ENCODE data around the gene E2F6. TPM values are rescaled to one million over a fixed set of nuclear protein-coding genes. Genes with fewer than 3 reads are reported as not detected.

Gene E2F6
- total and polyA plus RNA-seq, 9 donors, result 15.0 to 23.2 (median 18.5) TPM

- Histone ChIP-seq H3K4me1 (ENCODE audit: control insufficient read depth, insufficient read depth, low read length) (no peaks in the 10 kb centered on the region), H3K27ac (ENCODE audit: low read length) (no peak overlapping the region), H3K27me3 (ENCODE audit: control insufficient read depth, insufficient read depth, low read length) (no peaks in the 10 kb centered on the region), H3K4me3 (ENCODE audit: low read length) (no peak overlapping the region), H3K9me3 (replicated peaks; ENCODE audit: control insufficient read depth, low read depth, low read length) (no peaks in the 10 kb centered on the region), H3K36me3 (ENCODE audit: control insufficient read depth, insufficient read depth, low read length) (peaks cover 9% of the 10 kb centered on the region)
- DNase-seq, result no peak
- WGBS (ENCODE audit: insufficient coverage), result 100% methylated on average over 1 of the region's 5 CpGs
These were observed 32.1 kb downstream of the E2F6 start for GRCh38 chr2:11433822-11434221.

GRCh38 chr2:11430729-11431128, 35.2 kb downstream of the E2F6 start:
- DNase-seq, result no peak
- Histone ChIP-seq H3K4me1 (ENCODE audit: control insufficient read depth, insufficient read depth, low read length) (no peaks in the 10 kb centered on the region), H3K4me3 (ENCODE audit: low read length) (no peak overlapping the region), H3K36me3 (ENCODE audit: control insufficient read depth, insufficient read depth, low read length) (no peaks in the 10 kb centered on the region), H3K9me3 (replicated peaks; ENCODE audit: control insufficient read depth, low read depth, low read length) (no peaks in the 10 kb centered on the region), H3K27me3 (ENCODE audit: control insufficient read depth, insufficient read depth, low read length) (no peaks in the 10 kb centered on the region), H3K27ac (ENCODE audit: low read length) (no peak overlapping the region)
- 88% methylated on average over 4 of the region's 5 CpGs for WGBS (ENCODE audit: insufficient coverage)

GRCh38 chr2:11427224-11427623, 38.7 kb downstream of the E2F6 start:
- H3K36me3 ChIP-seq (ENCODE audit: control insufficient read depth, insufficient read depth, low read length), result no peaks in the 10 kb centered on the region
- H3K4me1 ChIP-seq (ENCODE audit: control insufficient read depth, insufficient read depth, low read length), result no peaks in the 10 kb centered on the region
- DNase-seq, result no peak
- no peak overlapping the region for H3K4me3 ChIP-seq (ENCODE audit: low read length)
- no peaks in the 10 kb centered on the region for H3K27me3 ChIP-seq (ENCODE audit: control insufficient read depth, insufficient read depth, low read length)
- no peaks in the 10 kb centered on the region for H3K9me3 ChIP-seq (replicated peaks; ENCODE audit: control insufficient read depth, low read depth, low read length)
- H3K27ac ChIP-seq (ENCODE audit: low read length), result no peak overlapping the region

- no peaks in the 10 kb centered on the region for H3K36me3 ChIP-seq (ENCODE audit: control insufficient read depth, insufficient read depth, low read length)
These were observed 43.0 kb downstream of the E2F6 start for GRCh38 chr2:11422901-11423435.

GRCh38 chr2:11422491-11422865, 43.5 kb downstream of the E2F6 start:
- H3K9me3 ChIP-seq (replicated peaks; ENCODE audit: control insufficient read depth, low read depth, low read length), result peaks cover 2% of the 10 kb centered on the region
- WGBS (ENCODE audit: insufficient coverage), result 100% methylated on average over 2 of the region's 5 CpGs
- no peak for DNase-seq

More at GRCh38 chr2:11422901-11423435, 43.0 kb downstream of the E2F6 start:
- no peaks in the 10 kb centered on the region for H3K27me3 ChIP-seq (ENCODE audit: control insufficient read depth, insufficient read depth, low read length)
- peaks cover under 1% of the 10 kb centered on the region for H3K9me3 ChIP-seq (replicated peaks; ENCODE audit: control insufficient read depth, low read depth, low read length)
- DNase-seq, result no peak
- H3K4me1 ChIP-seq (ENCODE audit: control insufficient read depth, insufficient read depth, low read length), result no peaks in the 10 kb centered on the region
- no peak overlapping the region for H3K4me3 ChIP-seq (ENCODE audit: low read length)
- WGBS (ENCODE audit: insufficient coverage), result no CpG with 5 or more reads among the region's 4 CpGs
- H3K27ac ChIP-seq (ENCODE audit: low read length), result no peak overlapping the region

GRCh38 chr2:11421863-11422490, 44.0 kb downstream of the E2F6 start:
- no peak for DNase-seq
- no peaks in the 10 kb centered on the region for H3K4me1 ChIP-seq (ENCODE audit: control insufficient read depth, insufficient read depth, low read length)
- no peak overlapping the region for H3K4me3 ChIP-seq (ENCODE audit: low read length)
- H3K9me3 ChIP-seq (replicated peaks; ENCODE audit: control insufficient read depth, low read depth, low read length), result peaks cover 6% of the 10 kb centered on the region
- no CpG with 5 or more reads among the region's 7 CpGs for WGBS (ENCODE audit: insufficient coverage)
- no peaks in the 10 kb centered on the region for H3K36me3 ChIP-seq (ENCODE audit: control insufficient read depth, insufficient read depth, low read length)
- no peaks in the 10 kb centered on the region for H3K27me3 ChIP-seq (ENCODE audit: control insufficient read depth, insufficient read depth, low read length)
- H3K27ac ChIP-seq (ENCODE audit: low read length), result no peak overlapping the region

More at GRCh38 chr2:11422491-11422865, 43.5 kb downstream of the E2F6 start:
- Histone ChIP-seq H3K4me3 (ENCODE audit: low read length) (no peak overlapping the region), H3K27ac (ENCODE audit: low read length) (no peak overlapping the region), H3K4me1 (ENCODE audit: control insufficient read depth, insufficient read depth, low read length) (no peaks in the 10 kb centered on the region), H3K27me3 (ENCODE audit: control insufficient read depth, insufficient read depth, low read length) (no peaks in the 10 kb centered on the region), H3K36me3 (ENCODE audit: control insufficient read depth, insufficient read depth, low read length) (no peaks in the 10 kb centered on the region)

GRCh38 chr2:11420671-11421070, 45.3 kb downstream of the E2F6 start:
- DNase-seq, result no peak
- H3K4me3 ChIP-seq (ENCODE audit: low read length), result no peak overlapping the region
- peaks cover 6% of the 10 kb centered on the region for H3K9me3 ChIP-seq (replicated peaks; ENCODE audit: control insufficient read depth, low read depth, low read length)
- H3K27ac ChIP-seq (ENCODE audit: low read length), result no peak overlapping the region
- H3K4me1 ChIP-seq (ENCODE audit: control insufficient read depth, insufficient read depth, low read length), result no peaks in the 10 kb centered on the region
- no peaks in the 10 kb centered on the region for H3K27me3 ChIP-seq (ENCODE audit: control insufficient read depth, insufficient read depth, low read length)
- H3K36me3 ChIP-seq (ENCODE audit: control insufficient read depth, insufficient read depth, low read length), result no peaks in the 10 kb centered on the region
- 89% methylated on average over 5 of the region's 9 CpGs for WGBS (ENCODE audit: insufficient coverage)

- H3K27ac ChIP-seq (ENCODE audit: low read length), result peak overlapping the region; percentile 69
- no CpG with 5 or more reads among the region's 2 CpGs for WGBS (ENCODE audit: insufficient coverage)
- no peaks in the 10 kb centered on the region for H3K27me3 ChIP-seq (ENCODE audit: control insufficient read depth, insufficient read depth, low read length)
- H3K4me1 ChIP-seq (ENCODE audit: control insufficient read depth, insufficient read depth, low read length), result no peaks in the 10 kb centered on the region
- H3K36me3 ChIP-seq (ENCODE audit: control insufficient read depth, insufficient read depth, low read length), result no peaks in the 10 kb centered on the region
- peaks cover 6% of the 10 kb centered on the region for H3K9me3 ChIP-seq (replicated peaks; ENCODE audit: control insufficient read depth, low read depth, low read length)
- H3K4me3 ChIP-seq (ENCODE audit: low read length), result no peak overlapping the region
- peak; percentile 31 for DNase-seq
These were observed 45.8 kb downstream of the E2F6 start for GRCh38 chr2:11420190-11420589.

GRCh38 chr2:11419781-11420180, 46.2 kb downstream of the E2F6 start:
- no peaks in the 10 kb centered on the region for H3K4me1 ChIP-seq (ENCODE audit: control insufficient read depth, insufficient read depth, low read length)
- peaks cover 6% of the 10 kb centered on the region for H3K9me3 ChIP-seq (replicated peaks; ENCODE audit: control insufficient read depth, low read depth, low read length)
- H3K4me3 ChIP-seq (ENCODE audit: low read length), result no peak overlapping the region
- no peaks in the 10 kb centered on the region for H3K27me3 ChIP-seq (ENCODE audit: control insufficient read depth, insufficient read depth, low read length)
- no CpG with 5 or more reads among the region's 8 CpGs for whole genome bisulfite sequencing (ENCODE audit: insufficient coverage)
- no peaks in the 10 kb centered on the region for H3K36me3 ChIP-seq (ENCODE audit: control insufficient read depth, insufficient read depth, low read length)
- peak; percentile 61 for DNase-seq
- peak overlapping the region; percentile 69 for H3K27ac ChIP-seq (ENCODE audit: low read length)

- Histone ChIP-seq H3K9me3 (replicated peaks; ENCODE audit: control insufficient read depth, low read depth, low read length) (peaks cover 6% of the 10 kb centered on the region), H3K4me1 (ENCODE audit: control insufficient read depth, insufficient read depth, low read length) (no peaks in the 10 kb centered on the region), H3K27ac (ENCODE audit: low read length) (no peak overlapping the region), H3K27me3 (ENCODE audit: control insufficient read depth, insufficient read depth, low read length) (no peaks in the 10 kb centered on the region), H3K4me3 (ENCODE audit: low read length) (no peak overlapping the region), H3K36me3 (ENCODE audit: control insufficient read depth, insufficient read depth, low read length) (no peaks in the 10 kb centered on the region)
- 45% methylated on average over 6 of the region's 8 CpGs for WGBS (ENCODE audit: insufficient coverage)
- no peak for DNase-seq
These were observed 47.9 kb downstream of the E2F6 start for GRCh38 chr2:11417946-11418585.

Measured in muscle of leg (tissue), 11 donors.